Mesenchymal stem cell (in vitro differentiated cells and primary cell): ENCODE data around the gene ZNF652.

Experiments used
- DNase-seq: peaks from one replicate; pipeline ENCODE4 v3.0.0-alpha.2; 2013
- H2AFZ ChIP-seq: one replicate; pipeline ENCODE4 v1.6.1; 2013; ENCODE audit warnings: low read depth, mild to moderate bottlenecking, control low read depth, inconsistent platforms, low read length, moderate library complexity
- H2AK5ac ChIP-seq: 2 replicates; pipeline ENCODE4 v1.6.1; 2013; ENCODE audit warnings: low read length, moderate library complexity, mild to moderate bottlenecking, inconsistent platforms; ENCODE audit not compliant: severe bottlenecking
- H2BK120ac ChIP-seq: one replicate; pipeline ENCODE4 v1.6.1; 2013; ENCODE audit warnings: low read depth, mild to moderate bottlenecking, inconsistent platforms, low read length, moderate library complexity
- H2BK12ac ChIP-seq, 2 experiments: one replicate each; pipeline ENCODE4 v1.6.1; 2013; ENCODE audit warnings: inconsistent platforms in 2 of 2, low read length in 2 of 2, mild to moderate bottlenecking in 2 of 2, moderate library complexity in 2 of 2, control low read depth in 1 of 2
- H2BK15ac ChIP-seq: one replicate; pipeline ENCODE4 v1.6.1; 2013; ENCODE audit warnings: mild to moderate bottlenecking, low read depth, inconsistent platforms; ENCODE audit not compliant: poor library complexity, severe bottlenecking
- H2BK5ac ChIP-seq: 2 replicates; pipeline ENCODE4 v1.6.1; 2013; ENCODE audit warnings: low read depth, mild to moderate bottlenecking, low read length, control low read depth, inconsistent platforms; ENCODE audit not compliant: poor library complexity, severe bottlenecking
- H3K14ac ChIP-seq, 2 experiments: one replicate each; pipeline ENCODE4 v1.6.1; 2013; ENCODE audit warnings: inconsistent platforms in 2 of 2, low read length in 2 of 2, control low read depth in 1 of 2, mild to moderate bottlenecking in 1 of 2, moderate library complexity in 1 of 2
- H3K18ac ChIP-seq, 2 experiments: one replicate each; pipeline ENCODE4 v1.6.1; 2013; ENCODE audit warnings: inconsistent platforms in 2 of 2, low read length in 2 of 2, control low read depth in 1 of 2, low read depth in 1 of 2, mild to moderate bottlenecking in 1 of 2
- H3K23ac ChIP-seq, 2 experiments: one replicate each; pipeline ENCODE4 v1.6.1; 2013; ENCODE audit warnings: inconsistent platforms in 2 of 2, low read length in 2 of 2, mild to moderate bottlenecking in 2 of 2, moderate library complexity in 2 of 2, control low read depth in 1 of 2
- H3K27ac ChIP-seq: 2 replicates; pipeline ENCODE4 v1.5.1; 2013; ENCODE audit warnings: mild to moderate bottlenecking, moderate library complexity, low read length, control low read depth, inconsistent platforms; ENCODE audit not compliant: poor library complexity, severe bottlenecking
- H3K27me3 ChIP-seq, 2 experiments: 2 replicates each; pipeline versions ENCODE4 v1.6.1 to v1.7.0; 2013; ENCODE audit warnings: low read length in 2 of 2, mild to moderate bottlenecking in 2 of 2, moderate library complexity in 2 of 2, control low read depth in 1 of 2, inconsistent platforms in 1 of 2; ENCODE audit not compliant: control insufficient read depth in 1 of 2, insufficient read depth in 1 of 2
- H3K36me3 ChIP-seq, 2 experiments: 2 replicates each; pipeline versions ENCODE4 v1.6.1 to v1.7.0; 2013; ENCODE audit warnings: low read length in 2 of 2, control low read depth in 1 of 2, inconsistent platforms in 1 of 2, low read depth in 1 of 2, mild to moderate bottlenecking in 1 of 2; ENCODE audit not compliant: insufficient read depth in 2 of 2, control insufficient read depth in 1 of 2
- H3K4ac ChIP-seq, 2 experiments: one replicate each; pipeline ENCODE4 v1.6.1; 2013; ENCODE audit warnings: inconsistent platforms in 2 of 2, low read length in 2 of 2, mild to moderate bottlenecking in 2 of 2, moderate library complexity in 2 of 2, control low read depth in 1 of 2, low read depth in 1 of 2
- H3K4me1 ChIP-seq: 2 replicates; pipeline ENCODE4 v1.6.1; 2013; ENCODE audit warnings: low read depth, low read length, control low read depth; ENCODE audit not compliant: control insufficient read depth, insufficient read depth
- H3K4me2 ChIP-seq: 2 replicates; pipeline ENCODE4 v1.6.1; 2013; ENCODE audit warnings: low read length, mild to moderate bottlenecking, inconsistent platforms; ENCODE audit not compliant: poor library complexity, severe bottlenecking
- H3K4me3 ChIP-seq, 2 experiments: 2 replicates each; pipeline versions ENCODE4 v1.5.1 to v1.7.0; 2013; ENCODE audit warnings: low read length in 2 of 2, mild to moderate bottlenecking in 2 of 2, control low read depth in 1 of 2, low read depth in 1 of 2; ENCODE audit not compliant: insufficient read depth in 1 of 2
- H3K79me1 ChIP-seq: replicated peaks from 2 replicates; pipeline ENCODE4 v1.6.1; 2013; ENCODE audit warnings: mild to moderate bottlenecking, control low read depth, low read length, inconsistent platforms; ENCODE audit not compliant: poor library complexity, severe bottlenecking
- H3K9ac ChIP-seq: 2 replicates; pipeline ENCODE4 v1.7.0; 2013; ENCODE audit warnings: mild to moderate bottlenecking, low read length, moderate library complexity
- H3K9me3 ChIP-seq: 2 replicates; pipeline ENCODE4 v1.7.0; 2013; ENCODE audit warnings: mild to moderate bottlenecking, low read length; ENCODE audit not compliant: control insufficient read depth
- H4K8ac ChIP-seq: one replicate; pipeline ENCODE4 v1.6.1; 2013; ENCODE audit warnings: inconsistent platforms, mild to moderate bottlenecking, low read length, moderate library complexity
- H4K91ac ChIP-seq: one replicate; pipeline ENCODE4 v1.6.1; 2013; ENCODE audit warnings: mild to moderate bottlenecking, low read length, inconsistent platforms
- WGBS: methylation state at CpG from one replicate; pipeline ENCODE4 v1.1.7; 2013; ENCODE audit warnings: mixed read lengths; 5-methylcytosine and 5-hydroxymethylcytosine counted together

The ZNF652 gene

DNA sequence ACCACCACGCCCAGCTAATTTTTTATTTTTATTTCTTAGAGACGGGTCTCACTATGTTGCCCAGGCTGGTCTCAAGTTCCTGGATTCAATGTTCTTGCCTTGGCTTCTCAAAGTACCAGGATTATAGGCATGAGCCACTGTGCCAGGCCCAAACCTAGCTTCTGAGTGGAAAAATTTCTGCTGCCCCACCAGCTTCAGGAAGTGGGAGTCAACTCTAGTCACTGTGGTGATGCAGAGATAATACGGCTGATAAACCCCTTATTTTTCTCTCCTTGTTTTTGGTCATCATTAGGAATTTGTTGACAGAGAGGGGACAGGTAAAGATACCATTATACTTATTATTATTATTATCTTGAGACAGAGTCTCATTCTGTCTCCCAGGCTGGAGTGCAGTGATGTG, 103.7 kb downstream of the ZNF652 start:
- Histone ChIP-seq H3K36me3 (no peaks in the 10 kb centered on the region), H3K4me1 (peaks cover 14% of the 10 kb centered on the region), H3K79me1 (no peaks in the 10 kb centered on the region), H3K4ac (no peak overlapping the region), H3K18ac (no peak overlapping the region), H4K91ac (no peak overlapping the region), H4K8ac (no peak overlapping the region), H2BK15ac (no peak overlapping the region), H3K23ac (no peak overlapping the region), H3K27me3 (no peaks in the 10 kb centered on the region), H3K9me3 (no peaks in the 10 kb centered on the region), H2BK120ac (no peak overlapping the region), H2BK5ac (no peak overlapping the region), H2AK5ac (no peak overlapping the region), H3K4me2 (no peak overlapping the region), H3K27ac (no peak overlapping the region), H3K9ac (no peak overlapping the region), H3K4me3 (no peak overlapping the region), H2BK12ac (no peak overlapping the region), H2AFZ (no peak overlapping the region), H3K14ac (no peak overlapping the region)
- DNase-seq, result no peak
- 99% methylated on average over 2 of the region's 3 CpGs for WGBS

DNA sequence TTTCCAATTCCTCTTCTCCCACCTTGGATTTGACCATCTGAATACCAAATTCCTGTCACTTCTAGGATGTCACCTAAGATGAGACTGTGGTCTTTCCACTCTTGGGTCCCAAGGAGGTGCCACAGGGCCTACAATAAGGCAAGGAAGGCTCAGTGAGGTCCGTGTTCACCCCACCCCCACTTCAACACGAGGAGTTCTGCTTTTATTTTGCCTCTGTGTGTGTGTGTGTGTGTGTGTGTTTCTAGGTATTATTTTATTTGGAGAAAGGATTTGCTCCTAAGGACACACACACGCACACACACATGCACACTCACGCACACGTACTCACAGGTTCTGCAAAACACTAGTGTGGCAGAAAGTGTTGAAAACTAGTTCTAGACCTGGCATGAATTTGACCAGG, 106.9 kb downstream of the ZNF652 start:
- Histone ChIP-seq H3K27me3 (peaks cover 0 to under 1% of the 10 kb centered on the region in 2 experiments), H3K4me2 (no peak overlapping the region), H3K4me1 (peaks cover 5% of the 10 kb centered on the region), H3K4me3 (no peak overlapping the region), H4K8ac (no peak overlapping the region), H3K27ac (no peak overlapping the region), H2AFZ (no peak overlapping the region), H3K36me3 (no peaks in the 10 kb centered on the region), H3K14ac (no peak overlapping the region), H3K9me3 (no peaks in the 10 kb centered on the region), H4K91ac (no peak overlapping the region), H3K18ac (no peak overlapping the region), H3K4ac (no peak overlapping the region), H2AK5ac (no peak overlapping the region), H3K9ac (no peak overlapping the region), H3K79me1 (no peaks in the 10 kb centered on the region), H2BK120ac (no peak overlapping the region), H2BK12ac (no peak overlapping the region), H3K23ac (no peak overlapping the region), H2BK15ac (no peak overlapping the region), H2BK5ac (no peak overlapping the region)
- WGBS, result 94% methylated on average over 3 of the region's 5 CpGs
- no peak for DNase-seq

DNA sequence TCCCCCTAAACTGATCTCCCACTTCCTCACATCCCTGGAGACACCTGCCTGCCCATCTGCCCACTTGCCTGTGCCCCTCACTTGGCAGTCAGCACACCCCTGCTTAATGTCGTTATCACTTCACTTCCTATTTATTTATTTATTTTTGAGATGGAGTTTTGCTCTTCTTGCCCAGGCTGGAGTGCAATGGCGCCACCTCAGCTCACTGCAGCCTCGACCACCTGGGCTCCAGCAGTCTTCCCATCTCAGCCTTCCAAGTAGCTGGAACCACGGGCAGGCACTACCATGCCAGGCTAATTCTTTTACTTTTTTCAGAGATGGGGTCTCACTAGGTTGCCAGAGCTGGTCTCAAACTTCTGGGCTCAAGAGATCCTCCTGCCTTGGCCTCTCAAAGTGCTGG, 108.0 kb downstream of the ZNF652 start:
- Histone ChIP-seq H3K23ac (no peak overlapping the region), H2BK12ac (no peak overlapping the region), H3K18ac (no peak overlapping the region), H2BK5ac (no peak overlapping the region), H3K27me3 (peaks cover 0 to 10% of the 10 kb centered on the region in 2 experiments), H3K79me1 (no peaks in the 10 kb centered on the region), H3K9me3 (no peaks in the 10 kb centered on the region), H3K27ac (no peak overlapping the region), H3K36me3 (no peaks in the 10 kb centered on the region), H4K8ac (no peak overlapping the region), H2AK5ac (no peak overlapping the region), H3K9ac (no peak overlapping the region), H3K4me3 (no peak overlapping the region), H4K91ac (no peak overlapping the region), H3K4ac (no peak overlapping the region), H2AFZ (no peak overlapping the region), H3K4me2 (no peak overlapping the region), H3K14ac (no peak overlapping the region), H3K4me1 (peaks cover 6% of the 10 kb centered on the region), H2BK120ac (no peak overlapping the region), H2BK15ac (no peak overlapping the region)
- 82% methylated on average over 4 of the region's 4 CpGs for WGBS
- DNase-seq, result no peak

GRCh38 chr17:49252148-49252695, 109.8 kb downstream of the ZNF652 start:
- Histone ChIP-seq H3K4me3 (no peak overlapping the region), H4K91ac (no peak overlapping the region), H3K4ac (no peak overlapping the region), H3K9me3 (no peaks in the 10 kb centered on the region), H3K36me3 (no peaks in the 10 kb centered on the region), H3K23ac (no peak overlapping the region), H3K79me1 (no peaks in the 10 kb centered on the region), H2BK5ac (no peak overlapping the region), H3K4me2 (no peak overlapping the region), H3K9ac (no peak overlapping the region), H2BK120ac (no peak overlapping the region), H3K27me3 (peaks cover 0 to 19% of the 10 kb centered on the region in 2 experiments), H2AK5ac (no peak overlapping the region), H2BK12ac (no peak overlapping the region), H2BK15ac (no peak overlapping the region), H3K18ac (peak overlapping the region in 1 of 2 experiments; percentile 28), H3K4me1 (peaks cover 7% of the 10 kb centered on the region), H3K14ac (no peak overlapping the region), H4K8ac (no peak overlapping the region), H3K27ac (no peak overlapping the region), H2AFZ (no peak overlapping the region)
- 91% methylated on average over 6 of the region's 6 CpGs for WGBS
- DNase-seq, result peak; percentile 61
